ENCODE data around the gene SLC22A8. TPM values are rescaled to one million over a fixed set of nuclear protein-coding genes. Genes with fewer than 3 reads are reported as not detected.
"Not testable (repeated sequence)": the region's sequence is repeated elsewhere in the genome, so short reads cannot be mapped to it uniquely, and the experiment has no call there.

SLC22A8 gene
- not detected in 2 replicates for total RNA-seq (2014; rRNA removed; shearing (Covaris generic); ENCODE audit: low replicate concordance)

DNA sequence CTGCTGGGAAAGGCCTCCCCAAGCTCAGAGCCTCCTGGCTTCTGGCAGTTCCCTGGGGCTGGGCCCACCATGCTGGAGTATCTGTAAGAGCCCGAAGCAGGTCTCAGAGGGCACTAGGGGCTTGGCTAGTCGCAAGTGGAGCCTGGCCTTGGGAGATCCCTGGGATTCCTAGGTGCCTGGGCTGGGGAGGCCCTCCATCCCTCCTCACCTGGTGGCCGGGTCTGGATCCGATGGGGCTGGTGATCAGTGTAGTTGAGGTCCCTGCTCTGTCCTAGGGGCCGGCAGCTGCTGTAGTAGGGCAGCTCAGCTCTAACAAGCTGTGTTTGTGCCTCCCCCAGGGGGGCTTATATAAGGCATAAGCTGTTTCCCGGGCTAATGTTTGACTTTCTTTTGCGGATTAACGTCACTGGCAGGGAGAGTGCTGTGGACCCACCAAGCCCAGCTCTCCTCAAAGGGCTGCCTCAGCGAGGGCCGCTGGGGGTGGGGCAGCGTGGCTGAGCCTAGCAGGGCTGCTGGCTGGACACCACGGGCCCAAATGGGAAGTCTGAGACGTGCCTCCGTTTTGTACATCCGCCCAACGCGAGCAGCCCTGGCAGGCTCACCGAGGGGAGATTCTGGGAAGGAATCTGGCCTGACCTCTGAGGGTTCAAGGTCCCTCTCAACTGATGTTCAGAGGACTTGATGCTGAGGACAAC is at the start of gene SLC22A8:
Gene SLC22A8 (minus strand): TSS at position 321 of the 695 bp plus-strand sequence. CDS start 883 bp downstream, outside the sequence.
- Histone ChIP-seq H3K27me3 (no peaks in the 10 kb centered on the region), H3K9me3 (no peaks in the 10 kb centered on the region), H3K4me3 (no peak within 1 kb of the TSS), H3K36me3 (no peaks in the 10 kb centered on the region)
- no peak for DNase-seq

DNA sequence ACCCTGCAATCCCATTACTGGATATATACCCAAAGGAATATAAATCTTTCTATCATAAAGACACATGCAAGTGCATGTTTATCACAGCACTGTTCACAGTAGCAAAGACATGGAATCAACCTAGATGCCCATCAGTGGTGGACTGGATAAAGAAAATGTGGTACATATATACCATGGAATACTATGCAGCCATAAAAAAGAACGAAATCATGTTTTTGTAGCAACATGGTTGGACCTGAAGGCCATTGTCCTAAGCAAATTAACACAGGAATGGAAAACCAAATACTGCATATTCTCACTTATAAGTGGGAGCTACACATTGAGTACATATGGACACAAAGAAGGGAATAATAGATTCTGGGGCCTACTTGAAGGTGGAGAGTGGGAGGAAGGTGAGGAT is 30.6 kb upstream of the SLC22A8 start:
- not testable (repeated sequence) for H3K4me3 ChIP-seq, DNase-seq, H3K9me3 ChIP-seq, H3K27me3 ChIP-seq, H3K36me3 ChIP-seq

DNA sequence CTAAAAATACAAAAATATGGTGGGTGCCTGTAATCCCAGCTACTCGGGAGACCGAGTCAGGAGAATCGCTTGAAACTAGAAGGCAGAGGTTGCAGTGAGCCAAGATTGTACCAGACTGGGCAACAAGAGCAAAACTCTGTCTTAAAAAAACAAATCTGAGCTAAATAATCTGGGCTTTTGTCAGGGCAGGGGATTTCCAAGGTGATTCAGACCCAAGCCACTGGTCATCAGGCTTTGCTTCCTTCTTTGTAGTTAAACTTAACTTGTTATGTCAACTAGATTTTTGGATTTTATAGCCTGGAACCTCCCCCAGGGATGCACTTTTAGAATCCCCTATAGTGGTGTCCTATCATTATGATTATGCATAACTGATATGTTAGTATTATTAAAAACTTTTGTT is 27.0 kb upstream of the SLC22A8 start:
- no peak for DNase-seq
- H3K27me3 ChIP-seq = no peaks in the 10 kb centered on the region
- no peak overlapping the region for H3K4me3 ChIP-seq
- H3K9me3 ChIP-seq = no peaks in the 10 kb centered on the region
- no peaks in the 10 kb centered on the region for H3K36me3 ChIP-seq

DNA sequence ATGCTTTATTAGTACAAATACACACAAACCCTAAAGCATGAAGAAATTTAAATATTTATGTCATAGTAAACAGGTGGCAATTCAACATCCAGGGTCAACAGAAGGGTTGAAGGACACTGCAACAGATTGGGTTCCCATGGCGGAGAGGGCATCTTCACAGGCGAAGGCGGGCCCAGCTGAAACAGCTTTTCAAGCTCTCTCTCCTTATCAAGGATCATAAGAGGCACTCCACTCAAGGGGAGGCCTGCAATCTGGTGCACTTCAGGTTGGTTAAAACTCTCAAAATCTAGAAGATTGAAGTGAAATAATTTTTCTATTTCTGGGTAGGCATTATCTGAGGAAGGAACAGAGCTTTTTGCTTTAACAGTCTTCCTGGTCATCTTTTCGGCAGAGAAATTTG is 16.8 kb upstream of the SLC22A8 start:
- H3K4me3 ChIP-seq = no peak overlapping the region
- no peaks in the 10 kb centered on the region for H3K9me3 ChIP-seq
- no peak for DNase-seq
- H3K36me3 ChIP-seq = no peaks in the 10 kb centered on the region
- peaks cover 20% of the 10 kb centered on the region for H3K27me3 ChIP-seq

DNA sequence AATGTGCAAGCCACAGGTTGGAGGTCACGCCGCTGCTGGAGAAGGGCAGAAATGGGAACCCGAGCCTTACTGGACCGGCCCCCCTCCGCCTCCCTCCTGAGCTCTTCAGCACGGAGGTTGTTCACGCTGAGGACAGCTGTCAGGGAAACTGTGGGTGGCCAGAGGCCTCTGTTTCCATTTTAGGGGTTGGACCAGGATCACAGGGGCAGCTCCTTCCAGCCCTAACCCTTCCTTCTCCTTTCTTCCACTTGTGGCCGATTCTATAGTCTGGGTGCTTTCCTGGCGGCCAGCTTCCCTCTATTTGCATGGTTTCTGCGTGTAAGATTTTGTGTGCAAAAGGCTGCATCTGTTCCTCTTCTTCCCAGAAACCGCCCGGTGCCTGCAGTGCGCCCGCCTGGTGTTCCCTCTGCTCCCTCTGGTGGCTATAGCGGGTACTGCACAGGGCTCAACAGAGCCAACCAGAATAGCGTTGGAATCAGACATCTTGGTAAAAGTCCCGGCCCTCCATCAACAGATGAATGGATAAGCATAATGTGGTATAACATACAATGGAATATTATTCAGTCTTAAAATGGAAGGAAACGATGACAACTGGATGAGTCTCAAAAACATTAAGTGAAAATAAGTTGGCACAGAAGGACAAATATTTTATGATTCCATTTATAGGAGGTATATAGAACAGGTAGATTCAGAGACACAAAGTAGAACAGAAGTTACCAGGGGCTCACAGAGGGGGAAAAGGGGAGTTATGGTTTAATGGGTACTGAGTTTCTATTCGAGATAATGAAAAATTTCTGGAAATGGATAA is 8.4 kb upstream of the SLC22A8 start:
- no peaks in the 10 kb centered on the region for H3K9me3 ChIP-seq

DNA sequence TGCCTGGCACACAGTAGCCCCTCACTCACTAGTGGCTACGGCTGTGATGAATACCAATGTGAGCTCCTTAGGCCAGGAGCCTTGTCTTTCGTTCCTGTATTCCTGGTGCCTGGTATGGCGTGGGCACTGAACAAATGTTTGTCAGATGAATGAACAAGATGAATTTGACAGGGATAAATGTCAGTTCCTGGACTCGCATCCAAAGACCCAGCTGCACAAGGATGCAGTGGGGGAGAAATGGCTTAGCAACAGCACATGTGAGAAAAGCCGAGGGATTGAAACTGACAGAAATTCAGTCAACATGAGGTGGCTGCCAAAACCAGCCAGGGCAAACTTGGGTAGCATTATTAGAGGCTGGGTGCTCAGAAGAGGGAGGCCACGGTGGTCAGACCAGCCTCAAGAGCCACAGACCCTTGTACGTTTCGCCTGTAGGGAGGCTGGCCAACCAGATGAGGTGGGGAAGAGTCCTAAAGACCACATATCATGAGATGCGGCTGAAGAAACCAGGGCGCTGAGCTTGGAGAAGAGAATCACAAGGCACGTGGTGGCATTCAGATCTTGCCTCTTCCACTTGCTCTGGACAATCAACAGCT is 7.7 kb upstream of the SLC22A8 start:
- H3K9me3 ChIP-seq = no peaks in the 10 kb centered on the region
- DNase-seq = no peak
- H3K4me3 ChIP-seq = no peak overlapping the region

More for the DNA sequence above, 8.4 kb upstream of the SLC22A8 start:
- H3K36me3 ChIP-seq = no peaks in the 10 kb centered on the region
- no peak overlapping the region for H3K4me3 ChIP-seq
- DNase-seq = peak; percentile 70
- H3K27me3 ChIP-seq = peaks cover 2% of the 10 kb centered on the region

GRCh38 chr11:63022441-63022840 is 6.8 kb upstream of the SLC22A8 start:
- H3K36me3 ChIP-seq = no peaks in the 10 kb centered on the region
- DNase-seq = no peak
- H3K4me3 ChIP-seq = no peak overlapping the region
- H3K9me3 ChIP-seq = no peaks in the 10 kb centered on the region
- no peaks in the 10 kb centered on the region for H3K27me3 ChIP-seq

More for the DNA sequence above, 7.7 kb upstream of the SLC22A8 start:
- Histone ChIP-seq H3K27me3 (no peaks in the 10 kb centered on the region; the same call in 1 of the 2 replicates), H3K36me3 (no peaks in the 10 kb centered on the region)

DNA sequence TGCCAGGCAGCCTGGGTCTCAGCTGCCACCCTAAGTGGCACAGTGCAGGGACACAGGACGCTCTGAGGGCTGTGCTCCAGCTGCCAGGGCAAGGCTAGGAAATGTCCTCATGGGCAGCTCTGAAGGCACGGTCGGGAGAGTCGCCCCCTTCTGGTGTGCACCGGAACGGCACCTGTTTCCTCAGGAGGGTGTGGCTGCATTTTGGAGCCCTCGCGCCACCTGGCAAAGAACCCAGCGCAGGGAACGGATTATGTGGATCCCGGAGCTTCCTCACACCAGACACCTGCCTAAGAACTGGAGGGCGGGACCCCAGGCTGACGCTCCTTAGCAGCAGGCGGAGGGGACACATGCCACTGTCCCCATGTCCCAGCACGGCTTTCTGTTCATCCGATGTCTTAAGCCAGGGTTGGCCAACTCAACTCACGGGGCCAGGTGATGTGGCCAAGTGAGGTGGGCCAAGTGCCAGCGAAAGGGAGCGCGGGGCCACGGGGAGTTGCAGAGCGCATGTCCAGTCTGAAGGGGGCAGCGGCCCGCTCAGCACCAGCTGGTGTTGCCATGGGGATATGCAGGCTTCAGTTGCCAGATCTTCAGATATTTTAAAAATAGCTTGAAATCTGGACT is 5.1 kb upstream of the SLC22A8 start:
- H3K27me3 ChIP-seq = no peaks in the 10 kb centered on the region
- H3K36me3 ChIP-seq = no peaks in the 10 kb centered on the region
- H3K9me3 ChIP-seq = no peaks in the 10 kb centered on the region
- peak; percentile 10 for DNase-seq
- no peak overlapping the region for H3K4me3 ChIP-seq

DNA sequence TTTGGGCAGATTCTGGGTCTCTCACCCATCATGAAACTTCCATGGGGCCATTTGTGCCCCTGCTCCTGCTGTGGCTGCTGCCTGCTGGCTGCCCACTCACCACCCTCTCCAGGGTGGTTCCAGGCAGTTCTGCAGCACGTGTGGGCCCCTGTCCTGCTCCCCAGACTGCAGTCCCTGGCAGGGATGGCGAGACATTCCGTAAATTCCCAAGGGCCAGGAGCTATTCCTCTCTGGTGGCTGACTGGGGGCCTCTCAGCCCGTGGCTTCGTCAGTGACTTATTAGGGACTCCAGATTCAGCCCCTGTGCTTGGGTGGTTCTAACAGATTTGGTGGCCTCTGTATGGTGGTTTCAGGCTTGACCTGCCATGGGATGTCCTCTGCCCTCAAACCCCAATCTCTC is 3.9 kb upstream of the SLC22A8 start:
- Histone ChIP-seq H3K9me3 (no peaks in the 10 kb centered on the region), H3K4me3 (no peak overlapping the region), H3K27me3 (no peaks in the 10 kb centered on the region), H3K36me3 (no peaks in the 10 kb centered on the region)
- DNase-seq = no peak

DNA sequence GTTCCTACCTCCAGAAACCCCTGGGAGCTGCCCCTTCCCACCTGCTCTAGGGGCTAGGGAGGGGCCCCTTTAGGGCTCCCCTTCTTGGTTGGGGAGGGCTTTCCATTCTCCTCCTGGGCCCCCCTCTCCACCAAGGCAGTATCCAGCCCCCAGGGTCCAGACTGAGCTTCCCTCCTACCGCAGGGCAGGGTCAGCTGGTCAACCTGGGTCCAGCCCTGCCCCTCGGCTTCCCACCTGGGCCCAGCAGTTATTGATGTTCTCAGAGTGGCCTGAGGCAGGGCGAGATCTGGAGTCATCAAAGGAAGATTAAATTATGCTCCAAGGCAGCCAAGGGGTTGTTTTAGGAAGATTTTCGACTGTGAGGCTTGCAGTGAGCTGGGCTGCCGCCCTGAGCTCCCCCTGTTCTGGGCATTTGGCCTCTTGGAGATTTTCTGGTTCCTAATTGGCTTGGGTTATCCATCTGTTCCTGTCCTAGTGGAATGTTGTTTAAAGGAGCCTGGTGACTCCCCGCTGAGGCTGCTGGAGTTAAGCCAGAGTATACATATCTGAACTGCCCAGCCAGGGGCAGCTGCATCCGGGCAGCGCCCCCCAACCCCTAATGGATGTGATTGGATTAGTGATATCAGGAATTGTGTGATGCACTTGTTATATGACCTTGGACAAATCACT is 1.8 kb upstream of the SLC22A8 start:
- H3K4me3 ChIP-seq = no peak overlapping the region

DNA sequence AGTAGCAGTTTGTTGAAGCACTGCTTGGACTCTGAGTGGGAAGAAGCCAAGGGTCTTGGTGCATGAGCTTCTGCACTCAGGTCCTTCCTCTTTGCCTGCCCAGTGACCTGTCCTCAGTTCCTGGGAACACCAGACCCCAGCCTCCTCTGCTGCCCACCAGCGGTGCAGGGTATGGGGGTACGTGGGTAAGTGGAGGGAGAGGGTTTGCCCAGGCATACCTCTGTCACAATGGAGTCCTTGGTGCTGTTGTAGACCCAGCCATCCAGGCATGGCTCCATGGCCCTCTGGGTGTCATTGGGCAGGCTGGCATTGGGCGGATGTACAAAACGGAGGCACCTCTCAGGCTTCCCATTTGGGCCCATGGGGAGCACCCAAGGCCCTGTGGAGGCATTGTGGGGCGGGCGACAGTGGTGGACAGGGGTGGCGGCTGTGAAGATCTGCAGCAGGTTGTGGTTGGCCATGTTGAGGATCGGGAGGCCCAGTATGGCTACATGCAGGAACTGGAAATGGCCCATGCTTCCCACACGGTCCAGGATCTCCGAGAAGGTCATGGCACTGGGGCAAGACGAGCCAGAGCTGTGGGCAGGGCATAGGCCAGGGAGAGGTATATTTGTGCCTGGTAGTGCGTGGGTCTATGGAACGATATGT is 1.1 kb downstream of the SLC22A8 start:
- no peaks in the 10 kb centered on the region for H3K9me3 ChIP-seq
- H3K27me3 ChIP-seq = no peaks in the 10 kb centered on the region
- no peak overlapping the region for H3K4me3 ChIP-seq
- H3K36me3 ChIP-seq = no peaks in the 10 kb centered on the region
- no peak for DNase-seq

More for the DNA sequence above, 1.8 kb upstream of the SLC22A8 start:
- H3K9me3 ChIP-seq = no peaks in the 10 kb centered on the region
- H3K36me3 ChIP-seq = no peaks in the 10 kb centered on the region
- no peaks in the 10 kb centered on the region for H3K27me3 ChIP-seq
- peak; percentile 65 for DNase-seq

GRCh38 chr11:63012839-63013238 is 2.8 kb downstream of the SLC22A8 start:
- no peaks in the 10 kb centered on the region for H3K36me3 ChIP-seq
- no peak overlapping the region for H3K4me3 ChIP-seq
- no peaks in the 10 kb centered on the region for H3K9me3 ChIP-seq
- no peaks in the 10 kb centered on the region for H3K27me3 ChIP-seq
- DNase-seq = no peak

DNA sequence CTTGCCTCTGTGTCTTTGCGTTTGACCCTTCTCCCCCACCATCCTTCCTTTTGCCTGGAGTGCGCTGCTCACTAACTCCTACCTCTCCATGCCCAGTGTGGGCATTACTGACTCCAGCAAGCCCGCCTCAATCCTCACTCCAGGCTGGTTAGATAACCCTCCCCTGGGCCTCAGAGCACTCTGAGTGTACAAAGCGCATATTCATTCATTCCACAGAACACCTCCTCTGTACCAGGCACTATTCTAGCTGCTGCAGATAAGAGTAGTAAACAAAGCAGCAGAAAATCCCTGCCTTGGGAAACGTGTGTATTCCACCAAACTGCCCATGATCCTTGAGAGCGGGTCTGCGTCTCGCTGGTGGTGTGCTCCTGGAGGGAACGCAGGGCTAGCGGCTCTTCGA is 3.2 kb downstream of the SLC22A8 start:
- H3K27me3 ChIP-seq = no peaks in the 10 kb centered on the region
- no peaks in the 10 kb centered on the region for H3K36me3 ChIP-seq
- no peak overlapping the region for H3K4me3 ChIP-seq
- H3K9me3 ChIP-seq = no peaks in the 10 kb centered on the region
- no peak for DNase-seq

- Histone ChIP-seq H3K27me3 (no peaks in the 10 kb centered on the region), H3K9me3 (no peaks in the 10 kb centered on the region), H3K4me3 (no peak overlapping the region), H3K36me3 (no peaks in the 10 kb centered on the region)
- no peak for DNase-seq
These were observed 4.7 kb downstream of the SLC22A8 start for GRCh38 chr11:63010934-63011439.

- DNase-seq = no peak
- H3K36me3 ChIP-seq = no peaks in the 10 kb centered on the region
- H3K4me3 ChIP-seq = no peak overlapping the region
- H3K9me3 ChIP-seq = no peaks in the 10 kb centered on the region
- H3K27me3 ChIP-seq = no peaks in the 10 kb centered on the region
These were observed 7.7 kb downstream of the SLC22A8 start for GRCh38 chr11:63007920-63008319.

DNA sequence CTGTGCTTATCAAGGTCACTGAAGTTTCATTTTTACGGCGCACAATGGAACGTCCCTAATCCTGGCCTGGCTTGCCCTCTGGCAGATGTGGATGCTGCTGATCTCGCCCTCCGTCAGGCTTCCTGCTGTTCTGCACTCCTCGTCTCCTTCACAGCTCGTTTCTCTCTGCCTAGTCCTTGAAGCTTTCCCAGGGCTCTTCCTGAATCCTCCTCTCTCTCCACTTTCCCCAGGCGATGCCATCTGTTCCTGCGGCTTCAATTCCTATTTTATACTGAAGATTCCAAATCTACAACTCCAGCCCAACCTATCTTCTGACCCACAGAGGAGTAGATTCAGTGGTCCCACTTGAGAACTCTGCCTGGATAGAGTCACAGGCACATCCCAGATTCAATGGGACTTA is 14.2 kb downstream of the SLC22A8 start:
- H3K27me3 ChIP-seq = no peaks in the 10 kb centered on the region

More for the DNA sequence above, 14.2 kb downstream of the SLC22A8 start:
- Histone ChIP-seq H3K36me3 (no peaks in the 10 kb centered on the region), H3K4me3 (no peak overlapping the region), H3K9me3 (no peaks in the 10 kb centered on the region)
- no peak for DNase-seq

Measured in MG63 (cell line).